GM21528 (cell line): ENCODE data around the gene HMCN1.
"Not testable (repeated sequence)": the region's sequence is repeated elsewhere in the genome, so short reads cannot be mapped to it uniquely, and the experiment has no call there.

Experiments used
- ATAC-seq: cut with Tn5 transposase; IDR thresholded peaks from one replicate; pipeline ENCODE4 v1.9.1; 2021; ENCODE audit warnings: mild to moderate bottlenecking, moderate library complexity; ENCODE audit not compliant: unreplicated experiment, low FRiP score

Gene HMCN1

GRCh38 chr1:185735701-185736064 lies 1.5 kb downstream of the HMCN1 start:
- no peak for ATAC-seq

DNA sequence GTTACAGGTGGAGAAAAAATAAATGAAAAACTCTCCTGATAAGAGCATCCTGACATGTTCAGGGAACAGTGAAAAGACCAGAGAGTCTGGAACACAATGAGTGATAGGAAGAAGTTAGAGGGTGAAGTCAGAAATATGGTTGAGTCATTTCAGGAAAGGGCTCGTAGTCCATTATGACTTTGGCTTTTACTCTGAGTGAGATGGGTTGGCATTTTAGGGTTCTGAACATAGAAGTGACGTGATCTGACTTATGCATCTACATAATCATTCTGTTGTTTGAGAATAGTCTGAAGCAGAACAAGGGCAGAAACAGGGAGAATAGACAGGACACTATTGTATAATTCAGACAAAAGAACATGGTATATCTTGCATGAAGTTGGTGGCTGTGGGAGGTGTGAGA lies 5.8 kb downstream of the HMCN1 start:
- no peak for ATAC-seq

- no peak for ATAC-seq
Observed at GRCh38 chr1:185741551-185741950, 7.4 kb downstream of the HMCN1 start.

GRCh38 chr1:185742403-185742802 lies 8.2 kb downstream of the HMCN1 start:
- no peak for ATAC-seq

DNA sequence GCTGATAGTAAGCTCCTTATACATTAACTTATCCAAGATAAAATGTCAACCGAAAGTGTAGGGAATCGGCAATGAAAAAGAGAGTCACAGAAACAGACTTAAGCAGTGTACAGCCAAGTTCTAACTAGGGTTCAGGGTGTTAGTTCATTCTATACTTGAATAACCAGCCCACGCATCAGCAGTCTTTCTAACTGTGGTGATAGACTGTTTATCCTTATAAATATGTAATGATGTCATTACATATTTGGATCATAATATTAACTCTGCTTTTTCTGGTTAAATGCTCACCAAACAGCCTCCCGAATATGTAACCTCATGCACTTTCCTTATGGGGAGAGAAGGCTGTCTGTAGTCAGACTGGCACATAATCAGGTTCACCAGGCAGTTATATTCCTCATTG lies 11.0 kb downstream of the HMCN1 start:
- no peak for ATAC-seq

DNA sequence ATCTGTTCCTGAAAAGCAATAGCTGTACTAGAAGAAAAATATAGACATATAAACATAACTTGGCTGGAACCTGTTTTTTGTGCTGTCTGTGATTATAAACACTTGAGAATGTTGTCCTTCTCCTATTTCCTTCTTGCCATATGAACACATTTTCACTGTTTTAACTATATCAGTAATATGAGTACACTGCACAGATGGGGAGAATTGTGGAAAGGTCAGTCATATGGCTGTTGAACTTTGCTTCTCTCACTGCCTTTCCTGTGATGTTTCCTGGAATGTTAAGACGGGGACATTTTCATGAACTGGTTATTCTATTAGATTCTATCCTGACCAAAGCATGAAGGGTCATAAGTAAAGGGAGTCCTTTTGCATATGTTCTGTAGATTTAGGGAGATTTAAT lies 24.9 kb downstream of the HMCN1 start:
- no peak for ATAC-seq

- ATAC-seq, result no peak
Observed at GRCh38 chr1:185761841-185762240, 27.6 kb downstream of the HMCN1 start.

DNA sequence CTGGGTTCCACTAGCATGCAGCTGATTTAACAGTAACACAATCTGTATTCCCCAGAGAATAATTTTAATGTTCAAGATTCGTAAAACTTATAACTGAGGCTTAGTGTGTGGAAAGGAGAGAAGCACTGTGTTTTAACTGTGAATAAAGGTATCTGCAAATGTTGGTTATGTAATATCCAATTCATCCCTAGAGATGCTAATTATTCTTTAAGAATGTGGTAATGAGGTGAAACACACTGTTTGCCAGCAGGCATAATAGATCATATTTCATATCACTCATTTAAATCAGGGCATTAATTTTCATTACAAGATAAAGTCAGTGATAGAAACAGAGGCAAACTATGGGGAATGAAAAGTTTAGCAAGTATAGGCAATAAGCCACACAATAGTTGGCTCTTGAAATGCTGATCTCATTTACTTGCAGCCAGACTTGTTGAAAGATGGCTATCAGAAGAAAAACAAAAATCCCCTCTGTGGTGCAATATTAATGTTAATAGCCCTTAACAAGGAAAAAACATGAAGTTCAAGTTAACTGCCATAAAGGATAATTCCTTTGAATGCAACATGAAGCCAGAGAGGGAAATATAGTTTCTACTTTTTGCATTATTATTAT lies 33.4 kb downstream of the HMCN1 start:
- no peak for ATAC-seq

DNA sequence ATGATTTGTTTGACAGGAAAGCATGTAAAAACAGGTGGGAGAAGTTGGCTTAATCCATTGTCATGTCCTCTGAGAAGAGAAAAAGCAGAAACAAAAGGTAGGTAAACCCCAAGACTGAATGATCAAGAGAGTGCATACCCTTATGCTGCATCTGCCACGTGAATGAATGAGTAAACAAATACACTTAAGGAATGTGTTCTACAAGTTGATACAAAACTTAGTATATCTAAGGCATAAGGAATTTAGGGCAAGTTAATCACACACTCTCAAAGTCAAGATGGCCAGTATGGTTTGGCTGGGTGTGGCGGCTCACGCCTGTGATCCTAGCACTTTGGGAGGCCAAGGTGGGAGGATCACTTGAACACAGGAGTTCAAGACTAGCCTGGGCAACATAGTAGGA lies 34.2 kb downstream of the HMCN1 start:
- no peak for ATAC-seq

GRCh38 chr1:185769136-185769535 lies 34.9 kb downstream of the HMCN1 start:
- no peak for ATAC-seq

DNA sequence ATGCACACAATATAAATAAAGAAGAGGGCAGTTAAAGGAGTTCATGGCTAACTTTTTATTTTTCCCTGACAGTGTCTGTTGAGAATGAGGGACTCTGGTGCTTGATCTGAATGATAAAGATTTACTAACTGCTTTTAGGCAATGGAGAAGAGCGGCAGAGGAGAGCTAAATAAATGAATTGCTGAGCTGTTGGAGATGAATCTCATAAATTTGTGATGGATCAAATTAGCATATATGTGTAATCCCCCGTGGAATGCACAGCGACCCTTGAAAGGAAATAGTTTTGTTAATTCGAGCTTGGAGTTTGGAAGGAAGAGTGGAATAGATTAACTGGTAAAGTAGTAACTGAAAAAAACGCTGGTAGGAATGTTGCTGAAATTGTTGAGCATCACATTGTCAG lies 40.2 kb downstream of the HMCN1 start:
- no peak for ATAC-seq

DNA sequence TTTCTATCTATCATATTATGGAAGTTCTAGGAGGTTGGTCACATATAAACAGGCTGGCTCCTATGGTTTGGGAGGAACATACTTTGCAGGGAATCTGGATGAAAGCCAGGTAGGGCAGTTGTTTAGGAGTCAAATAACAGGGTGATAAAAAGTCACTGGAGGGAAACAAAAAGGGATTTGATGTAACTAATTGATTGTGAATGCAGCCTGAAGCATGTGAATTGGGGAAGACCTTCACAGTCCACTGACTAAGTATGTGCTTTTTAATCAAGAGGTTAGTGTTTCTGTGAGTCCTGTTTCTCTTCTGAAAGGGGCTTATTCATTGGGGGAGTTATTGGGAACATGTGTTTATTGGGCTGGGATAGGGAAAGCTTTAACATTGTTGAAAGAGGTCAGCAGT lies 41.3 kb downstream of the HMCN1 start:
- no peak for ATAC-seq

- ATAC-seq, result no peak
Observed at GRCh38 chr1:185776522-185776921, 42.3 kb downstream of the HMCN1 start.

GRCh38 chr1:185783860-185784259 lies 49.7 kb downstream of the HMCN1 start:
- ATAC-seq, result not testable (repeated sequence)

DNA sequence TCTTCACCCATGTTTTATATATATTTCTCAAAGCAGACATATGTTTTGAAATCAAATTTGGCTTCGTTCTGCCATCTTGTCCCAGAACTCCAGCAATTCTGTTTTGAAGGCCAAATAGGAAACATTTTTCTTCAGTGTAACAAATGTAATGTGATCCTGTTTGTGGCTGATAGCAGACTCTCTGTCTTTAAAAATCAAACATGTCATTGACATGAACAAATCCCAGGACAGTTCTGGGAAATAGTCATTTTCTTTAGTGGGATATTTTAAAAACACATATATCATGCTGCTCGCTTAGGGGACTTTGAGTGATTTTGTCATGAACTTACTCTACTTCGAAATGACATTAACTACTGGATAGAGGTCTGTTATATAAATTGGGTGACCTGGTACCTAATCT lies 51.4 kb downstream of the HMCN1 start:
- no peak for ATAC-seq

DNA sequence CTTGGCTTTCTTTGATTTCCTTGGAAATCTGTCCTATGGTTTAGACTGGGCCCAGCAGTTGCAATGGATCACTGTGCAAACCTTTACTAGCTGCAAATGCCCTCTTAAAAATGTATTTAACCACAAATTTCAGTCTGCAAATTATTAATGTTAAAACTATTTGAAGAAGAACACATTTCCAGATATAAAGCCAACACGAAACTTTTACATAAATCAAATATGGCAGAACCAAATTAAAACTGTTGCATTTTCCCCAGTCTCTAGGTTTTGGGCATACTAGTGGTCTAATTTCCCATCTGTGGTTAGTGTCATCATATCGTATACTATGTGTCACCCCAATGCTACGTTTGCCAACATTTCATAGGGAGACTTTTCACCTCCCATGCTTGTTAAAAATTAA lies 52.3 kb downstream of the HMCN1 start:
- ATAC-seq, result no peak

DNA sequence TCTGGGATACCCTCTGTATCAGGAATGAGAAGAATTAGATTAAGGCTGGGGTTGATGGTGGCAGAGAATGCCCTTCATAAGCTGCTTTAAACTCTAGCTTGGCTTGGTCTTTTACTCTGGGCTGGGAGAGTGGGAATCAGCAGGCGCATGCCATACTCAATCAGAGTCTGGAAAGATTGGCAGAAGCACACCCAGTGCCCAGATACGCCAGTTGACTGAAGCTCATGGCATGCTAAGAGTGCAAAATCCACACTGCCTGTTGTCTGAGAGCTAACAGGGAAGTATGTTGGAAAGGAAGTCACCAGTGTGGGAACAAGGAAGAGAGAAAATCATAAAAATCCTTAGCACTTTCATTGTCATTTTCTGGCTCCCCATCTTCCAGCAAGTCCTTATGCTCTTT lies 53.0 kb downstream of the HMCN1 start:
- ATAC-seq, result no peak

- ATAC-seq, result no peak
Observed at GRCh38 chr1:185788386-185788785, 54.2 kb downstream of the HMCN1 start.

DNA sequence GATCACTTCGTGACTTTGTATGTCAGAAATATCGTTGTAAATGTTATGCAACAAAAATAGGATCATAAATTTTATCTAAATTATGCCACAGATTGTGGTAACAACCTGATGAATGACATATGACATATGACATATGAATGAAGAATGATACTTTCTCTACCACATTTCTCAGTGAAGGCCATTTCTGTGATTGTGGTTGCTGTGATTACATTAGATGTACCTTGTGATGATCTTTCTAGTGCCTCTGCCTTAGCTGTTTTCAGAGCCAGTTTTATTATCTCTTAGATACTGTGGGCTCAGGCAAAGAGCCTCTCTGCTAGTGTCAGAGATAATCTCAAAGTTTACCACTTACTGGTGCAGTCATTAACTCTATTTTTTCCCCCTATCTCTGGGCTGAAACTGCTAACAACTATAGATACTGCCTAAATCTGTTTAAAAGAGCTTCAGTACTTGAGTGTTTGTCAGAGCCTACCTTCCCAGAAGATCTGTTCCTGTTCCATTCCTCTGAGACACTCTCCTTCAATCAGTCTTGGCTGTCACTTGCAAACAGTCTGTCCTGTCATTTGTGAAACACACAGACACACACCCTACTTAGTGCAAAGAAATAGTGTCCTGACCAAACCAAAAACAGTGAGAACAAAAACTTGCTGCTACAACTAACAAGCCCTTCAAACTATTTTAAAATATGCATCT lies 55.5 kb downstream of the HMCN1 start:
- ATAC-seq, result no peak

DNA sequence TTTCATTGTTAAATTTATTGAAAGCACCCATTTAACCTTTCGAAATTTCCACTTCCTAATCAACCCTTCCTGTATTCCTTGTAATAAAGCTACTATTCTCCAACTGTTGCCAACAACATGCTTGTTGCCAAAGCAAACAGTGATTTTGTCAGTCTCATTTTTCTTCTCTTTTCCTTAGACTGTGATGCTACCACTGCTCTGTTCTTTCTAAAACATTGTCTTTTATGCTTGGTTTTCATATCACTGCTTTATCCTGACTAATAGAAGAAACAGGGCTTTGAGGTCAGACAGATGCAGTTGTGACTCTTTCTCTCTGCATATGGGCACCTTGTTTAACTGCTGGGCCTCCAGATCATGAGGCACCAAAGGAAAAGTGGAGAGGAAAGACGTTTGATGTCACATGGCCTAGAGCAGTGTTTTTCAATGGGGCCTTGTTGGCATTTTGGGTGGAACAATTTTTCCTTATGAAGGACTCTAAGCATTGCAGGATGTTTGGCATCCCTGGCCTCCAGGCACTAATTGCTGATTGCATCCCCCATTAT lies 56.1 kb downstream of the HMCN1 start:
- ATAC-seq, result no peak

GRCh38 chr1:185792040-185792439 lies 57.8 kb downstream of the HMCN1 start:
- ATAC-seq, result no peak

DNA sequence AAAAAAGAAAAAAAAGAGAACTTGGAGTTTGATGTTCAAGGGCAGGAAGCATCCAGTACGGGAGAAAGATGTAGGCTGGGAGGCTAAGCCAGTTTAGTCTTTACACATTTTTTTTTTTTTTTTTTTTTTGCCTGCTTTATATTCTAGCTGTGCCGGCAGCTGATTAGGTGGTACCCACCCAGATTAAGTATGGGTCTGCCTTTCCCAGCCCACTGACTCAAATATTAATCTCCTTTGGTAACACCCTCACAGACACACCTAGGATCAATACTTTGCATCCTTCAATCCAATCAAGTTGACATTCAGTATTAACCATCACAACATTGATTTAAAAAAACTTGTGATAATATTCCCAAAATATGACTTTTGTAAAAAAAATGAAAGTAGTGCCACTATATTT lies 60.3 kb downstream of the HMCN1 start:
- not testable (repeated sequence) for ATAC-seq
